Measurements from ENCODE around the gene ARHGAP6. TPM values are rescaled to one million over a fixed set of nuclear protein-coding genes. Genes with fewer than 3 reads are reported as not detected.

The ARHGAP6 gene
- total and polyA plus RNA-seq, 9 of the 15 experiments (the other 6 are each of a cell fraction or from before 2014, with no cell fraction given), result 12.5 to 63.6 (median 41.8) TPM

DNA sequence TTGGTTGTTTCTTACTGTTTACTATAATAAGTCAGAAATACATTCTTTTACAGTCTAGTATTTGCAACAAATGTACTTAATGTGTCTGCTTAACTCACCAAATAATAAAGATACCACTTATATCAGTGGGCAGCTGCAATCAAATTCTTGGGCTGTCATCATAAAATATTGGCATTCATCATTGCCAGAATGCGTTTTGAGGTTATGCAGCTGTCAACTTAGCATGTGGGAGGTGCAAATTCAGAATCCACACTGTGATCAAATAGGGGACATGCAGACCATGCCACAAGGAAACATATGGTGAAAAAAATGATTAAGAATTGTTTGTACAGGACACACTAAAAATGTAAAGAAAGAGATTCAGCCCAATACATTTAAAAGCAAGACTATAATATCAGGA is 468.0 kb downstream of the ARHGAP6 start:
- Histone ChIP-seq H3K27ac (ENCODE audit: extremely low read depth, low read depth, low read length) (no peak overlapping the region), H3K4me2 (ENCODE audit: insufficient read depth, low read length) (no peak overlapping the region), H3K36me3 (ENCODE audit: control insufficient read depth, insufficient read depth, low read length) (peaks cover 29% of the 10 kb centered on the region; the same call in 2 of the 3 replicates), H3K79me2 (ENCODE audit: control insufficient read depth, insufficient read depth, low read length) (no peaks in the 10 kb centered on the region), H2AFZ (ENCODE audit: low read depth, low read length) (no peak overlapping the region), H3K9me3 (replicated peaks; ENCODE audit: control insufficient read depth, insufficient read depth, low read depth, low read length) (no peaks in the 10 kb centered on the region), H3K4me3 (no peak overlapping the region), H3K9ac (ENCODE audit: insufficient read depth in 1 of 2, low read depth in 2 of 2, low read length in 2 of 2) (no peak overlapping the region), H3K9me1 (ENCODE audit: control insufficient read depth, insufficient read depth, low read length) (no peaks in the 10 kb centered on the region), H4K20me1 (replicated peaks; ENCODE audit: control insufficient read depth, insufficient read depth, low read length) (no peaks in the 10 kb centered on the region), H3K27me3 (ENCODE audit: control insufficient read depth in 2 of 2, insufficient read depth in 2 of 2, low read length in 2 of 2) (no peaks in the 10 kb centered on the region), H3K4me1 (replicated peaks in 1 of 2; ENCODE audit: control insufficient read depth in 2 of 2, insufficient read depth in 2 of 2, low read length in 2 of 2) (no peaks in the 10 kb centered on the region)
- FAIRE-seq, result no peak
- POLR2A ChIA-PET, result no interaction called here
- no peak for ATAC-seq
- TF ChIP-seq HDAC6 (IDR thresholded peaks at IDR 0.05; ENCODE audit: low read depth, low read length), result no peak
- no peak for TF ChIP-seq ZNF699 (CRISPR knock-in tag; IDR thresholded peaks at IDR 0.05; ENCODE audit: insufficient replicate concordance)
- TF ChIP-seq ZNF79 (CRISPR knock-in tag; IDR thresholded peaks at IDR 0.05; ENCODE audit: low read depth), result no peak
- no peak for TF ChIP-seq SRSF7 (optimal IDR thresholded peaks at IDR 0.05; ENCODE audit: low read depth, low read length)
- TF ChIP-seq ZKSCAN3 (CRISPR knock-in tag; IDR thresholded peaks at IDR 0.05), result no peak
- no peak for TF ChIP-seq MCM2 (IDR thresholded peaks at IDR 0.05; ENCODE audit: low read depth)
- no peak for TF ChIP-seq PTTG1 (tag; IDR thresholded peaks at IDR 0.05; ENCODE audit: low read depth)
- no peak for TF ChIP-seq SETDB1 (IDR thresholded peaks at IDR 0.05; ENCODE audit: low read length)
- intact Hi-C loops (cut with micrococcal nuclease), result no loop called here
- BruUV-seq (replicated peaks), result no TSS peak
- CTCF ChIA-PET (ENCODE audit: low intra/inter-chr PET ratio), result no interaction called here
- 60% methylated on average over 1 of the region's 1 CpG for WGBS (ENCODE audit: insufficient coverage, low coverage, missing lambda C conversion rate)
- no peak for DNase-seq (ENCODE audit: extremely low read depth in 1 of 4, low spot score in 3 of 4)
- in situ Hi-C loops (cut with MboI), result no loop called here
